ENCODE measurements around the gene SLC19A1. TPM values are rescaled to one million over a fixed set of nuclear protein-coding genes. Genes with fewer than 3 reads are reported as not detected.

SLC19A1 gene
- total RNA-seq, 1 donor from 2014 or later, result 21.7 TPM

DNA sequence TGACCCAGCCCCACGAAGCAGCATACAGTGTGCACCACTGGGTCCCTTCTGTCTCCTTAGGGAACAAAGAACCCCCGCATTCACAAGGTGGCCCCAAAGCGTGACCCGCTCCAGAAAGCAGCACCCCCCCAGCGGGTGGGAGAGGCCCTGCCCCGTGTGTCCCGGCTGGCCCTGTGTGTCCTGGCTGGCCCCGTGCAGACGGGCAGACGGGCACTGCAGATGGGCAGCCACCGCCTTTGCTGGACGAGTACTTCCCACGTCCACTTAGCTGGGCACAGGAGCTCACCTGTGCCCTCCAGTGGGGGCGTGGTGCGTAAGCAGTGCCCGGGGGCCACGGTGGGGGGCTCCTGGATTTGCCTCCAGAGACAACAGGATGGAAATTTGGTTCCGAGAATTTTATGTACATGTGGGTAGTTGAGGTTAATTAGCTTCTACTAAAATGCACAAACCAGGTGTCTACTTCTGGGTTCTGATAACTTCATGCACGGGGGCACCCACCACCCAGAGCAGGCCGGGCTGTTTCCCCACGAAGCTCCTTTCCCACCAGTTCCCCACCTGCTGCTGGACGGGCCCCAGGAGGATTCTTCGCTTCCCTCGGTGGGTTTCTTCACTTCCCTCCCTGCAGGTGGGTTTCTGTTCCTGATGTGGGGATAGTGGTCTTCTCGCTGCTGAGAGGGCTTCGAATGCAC, 33.2 kb upstream of the SLC19A1 start:
- TF ChIP-seq, protein P1, sequence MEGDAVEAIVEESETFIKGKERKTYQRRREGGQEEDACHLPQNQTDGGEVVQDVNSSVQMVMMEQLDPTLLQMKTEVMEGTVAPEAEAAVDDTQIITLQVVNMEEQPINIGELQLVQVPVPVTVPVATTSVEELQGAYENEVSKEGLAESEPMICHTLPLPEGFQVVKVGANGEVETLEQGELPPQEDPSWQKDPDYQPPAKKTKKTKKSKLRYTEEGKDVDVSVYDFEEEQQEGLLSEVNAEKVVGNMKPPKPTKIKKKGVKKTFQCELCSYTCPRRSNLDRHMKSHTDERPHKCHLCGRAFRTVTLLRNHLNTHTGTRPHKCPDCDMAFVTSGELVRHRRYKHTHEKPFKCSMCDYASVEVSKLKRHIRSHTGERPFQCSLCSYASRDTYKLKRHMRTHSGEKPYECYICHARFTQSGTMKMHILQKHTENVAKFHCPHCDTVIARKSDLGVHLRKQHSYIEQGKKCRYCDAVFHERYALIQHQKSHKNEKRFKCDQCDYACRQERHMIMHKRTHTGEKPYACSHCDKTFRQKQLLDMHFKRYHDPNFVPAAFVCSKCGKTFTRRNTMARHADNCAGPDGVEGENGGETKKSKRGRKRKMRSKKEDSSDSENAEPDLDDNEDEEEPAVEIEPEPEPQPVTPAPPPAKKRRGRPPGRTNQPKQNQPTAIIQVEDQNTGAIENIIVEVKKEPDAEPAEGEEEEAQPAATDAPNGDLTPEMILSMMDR (IDR thresholded peaks at IDR 0.05; ENCODE audit: insufficient read depth, low read length, poor library complexity, severe bottlenecking), result no peak
- Histone ChIP-seq H3K27me3 (ENCODE audit: control insufficient read depth, insufficient read depth, low read length) (peaks cover 20% of the 10 kb centered on the region), H3K36me3 (ENCODE audit: control insufficient read depth, insufficient read depth, low read length) (no peaks in the 10 kb centered on the region), H3K4me3 (ENCODE audit: low read depth, low read length) (no peak overlapping the region)
- DNase-seq (ENCODE audit: low read depth), result no peak

DNA sequence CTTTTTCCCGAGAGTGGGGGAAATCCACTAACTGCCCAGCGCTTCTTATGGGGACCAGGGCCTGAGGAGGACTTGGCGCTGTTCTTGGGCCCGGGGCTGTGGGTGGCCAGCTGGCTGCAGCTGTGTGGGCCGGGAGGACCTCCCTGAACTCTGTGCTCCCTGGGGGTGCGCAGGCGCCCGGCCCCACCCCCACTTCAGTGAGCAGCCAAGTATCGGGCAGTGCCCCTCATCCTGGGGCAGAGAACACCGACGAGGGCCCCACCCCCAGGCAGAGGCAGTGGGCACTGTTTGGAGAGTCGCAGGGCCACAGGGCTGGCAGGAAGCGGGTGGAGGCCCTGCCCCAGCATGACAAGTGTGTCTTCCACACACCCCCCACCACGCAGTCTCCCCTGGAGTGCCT, 32.5 kb upstream of the SLC19A1 start:
- Histone ChIP-seq H3K27me3 (ENCODE audit: control insufficient read depth, insufficient read depth, low read length) (peaks cover 20% of the 10 kb centered on the region), H3K4me3 (ENCODE audit: low read depth, low read length) (no peak overlapping the region), H3K36me3 (ENCODE audit: control insufficient read depth, insufficient read depth, low read length) (no peaks in the 10 kb centered on the region)
- TF ChIP-seq, protein P1 (IDR thresholded peaks at IDR 0.05; ENCODE audit: insufficient read depth, low read length, poor library complexity, severe bottlenecking), result no peak
- no peak for DNase-seq (ENCODE audit: low read depth)

DNA sequence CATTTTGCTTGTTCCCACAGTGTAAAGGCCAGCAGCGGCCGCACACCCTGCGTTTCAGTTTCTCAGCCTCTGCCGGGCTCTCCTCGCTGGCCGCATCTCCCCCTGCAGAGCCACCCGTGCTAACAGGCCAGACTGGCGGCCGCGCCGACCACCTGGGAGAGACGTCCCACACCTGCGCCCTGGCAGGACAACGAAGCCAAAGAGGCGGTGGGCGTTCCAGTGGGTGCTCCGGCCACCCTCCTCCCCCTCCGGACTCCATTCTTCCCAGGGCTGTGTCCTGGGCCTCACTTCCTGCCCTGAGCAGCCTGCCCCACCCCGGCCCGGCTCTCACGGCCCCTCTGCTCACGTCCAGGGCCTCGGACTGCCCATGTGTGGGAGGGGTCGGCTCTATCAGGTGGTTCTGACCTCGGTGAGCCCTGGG, 31.9 kb upstream of the SLC19A1 start:
- TF ChIP-seq, protein P1 (IDR thresholded peaks at IDR 0.05; ENCODE audit: insufficient read depth, low read length, poor library complexity, severe bottlenecking), result no peak
- no peak for DNase-seq (ENCODE audit: low read depth)
- H3K27me3 ChIP-seq (ENCODE audit: control insufficient read depth, insufficient read depth, low read length), result peaks cover 20% of the 10 kb centered on the region

DNA sequence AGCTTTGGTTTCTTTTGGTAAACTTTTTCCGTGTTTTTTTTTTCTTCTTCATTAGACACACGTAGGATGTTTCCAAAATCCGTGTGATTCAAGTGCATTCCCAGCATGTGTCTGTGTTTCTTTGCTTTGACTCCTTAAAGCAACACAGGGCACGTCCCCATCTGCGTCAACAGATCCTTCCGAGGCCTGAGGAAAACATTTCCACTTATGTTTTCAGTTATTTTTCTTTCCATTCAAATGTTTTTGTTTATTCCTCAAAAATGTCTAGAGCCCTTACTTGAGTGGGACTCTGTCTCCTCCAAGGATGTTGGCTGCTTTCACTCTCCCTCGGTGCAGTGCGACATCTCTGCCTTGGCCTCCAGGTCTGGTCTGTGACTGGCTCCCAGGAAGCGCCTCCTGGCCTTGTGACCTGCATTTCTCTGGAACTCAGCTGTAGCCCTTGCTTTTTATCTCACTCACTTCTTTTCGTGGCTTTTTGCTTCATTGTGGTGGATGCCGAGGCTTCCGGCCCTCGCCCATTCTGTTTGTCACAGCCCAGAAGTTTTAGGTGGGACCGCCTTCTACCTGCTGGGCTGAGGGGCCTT, 31.3 kb upstream of the SLC19A1 start:
- H3K4me3 ChIP-seq (ENCODE audit: low read depth, low read length), result no peak overlapping the region
- H3K36me3 ChIP-seq (ENCODE audit: control insufficient read depth, insufficient read depth, low read length), result no peaks in the 10 kb centered on the region
- TF ChIP-seq, protein P1 (IDR thresholded peaks at IDR 0.05; ENCODE audit: insufficient read depth, low read length, poor library complexity, severe bottlenecking), result no peak
- DNase-seq (ENCODE audit: low read depth), result no peak
- peaks cover 20% of the 10 kb centered on the region for H3K27me3 ChIP-seq (ENCODE audit: control insufficient read depth, insufficient read depth, low read length)

More for the DNA sequence above, 31.9 kb upstream of the SLC19A1 start:
- Histone ChIP-seq H3K36me3 (ENCODE audit: control insufficient read depth, insufficient read depth, low read length) (no peaks in the 10 kb centered on the region), H3K4me3 (ENCODE audit: low read depth, low read length) (no peak overlapping the region)

DNA sequence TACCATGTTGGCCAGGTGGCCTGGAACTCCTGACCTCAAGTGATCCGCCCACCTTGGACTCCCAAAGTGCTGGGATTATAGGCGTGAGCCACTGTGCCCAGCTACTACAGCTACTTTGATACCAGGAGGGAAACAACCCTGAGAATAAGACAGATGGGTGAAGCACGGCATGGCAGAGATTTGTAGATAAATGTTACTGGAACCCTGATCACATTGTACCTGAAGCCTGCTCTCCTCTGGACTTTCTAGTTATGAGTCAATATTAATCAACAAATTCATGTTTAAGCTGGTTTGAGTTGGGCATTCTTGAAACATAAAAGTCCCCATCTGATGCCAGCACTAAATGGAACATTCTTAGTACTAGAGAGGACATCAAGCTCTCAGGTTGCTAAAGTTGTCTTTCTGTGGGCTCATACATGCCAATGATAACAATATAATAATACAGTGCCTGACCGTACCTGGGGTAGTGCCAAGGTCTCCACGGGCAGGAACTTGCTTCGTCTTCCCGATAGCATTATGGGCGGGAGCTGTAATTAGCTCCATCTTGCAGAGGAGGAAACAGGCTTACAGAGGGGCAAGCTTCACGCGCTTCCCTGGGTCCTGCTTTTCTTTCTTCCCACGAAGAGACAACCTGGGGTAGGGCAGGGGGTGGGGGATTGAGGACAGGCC, 30.7 kb upstream of the SLC19A1 start:
- Histone ChIP-seq H3K4me3 (ENCODE audit: low read depth, low read length) (no peak overlapping the region), H3K36me3 (ENCODE audit: control insufficient read depth, insufficient read depth, low read length) (no peaks in the 10 kb centered on the region), H3K27me3 (ENCODE audit: control insufficient read depth, insufficient read depth, low read length) (peaks cover 20% of the 10 kb centered on the region)
- DNase-seq (ENCODE audit: low read depth), result no peak
- TF ChIP-seq, protein P1 (IDR thresholded peaks at IDR 0.05; ENCODE audit: insufficient read depth, low read length, poor library complexity, severe bottlenecking), result no peak

Measured in kidney epithelial cell (primary cell).